ENCODE results near the gene PLEKHA8. TPM values are rescaled to one million over a fixed set of nuclear protein-coding genes. Genes with fewer than 3 reads are reported as not detected.

PLEKHA8 gene
- total RNA-seq, 4 donors from 2014 or later = 2.3 to 3.2 (median 2.6) TPM

DNA sequence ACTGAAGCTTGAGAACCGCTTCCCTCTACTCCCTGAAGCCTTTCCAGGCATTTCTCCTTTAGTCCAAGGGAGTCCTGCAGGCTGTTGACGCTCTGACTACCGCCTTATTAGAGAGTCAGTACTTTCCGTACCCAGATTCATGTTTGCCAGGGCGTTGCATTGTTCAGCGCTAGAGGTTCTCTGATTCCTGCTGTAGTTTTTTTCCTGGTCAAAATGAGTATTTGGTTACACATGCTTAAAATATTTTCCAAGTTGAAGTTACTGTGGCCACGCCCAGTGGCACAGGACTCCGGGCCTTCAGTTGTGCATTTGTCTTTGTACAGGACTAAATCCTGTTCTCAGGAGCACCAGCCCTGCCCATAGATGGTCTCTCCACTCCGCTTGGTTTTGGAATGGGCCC, 114.5 kb downstream of the PLEKHA8 start:
- intact Hi-C loops (cut with DNase I; ENCODE audit: low total_unique reads) = no loop called here

DNA sequence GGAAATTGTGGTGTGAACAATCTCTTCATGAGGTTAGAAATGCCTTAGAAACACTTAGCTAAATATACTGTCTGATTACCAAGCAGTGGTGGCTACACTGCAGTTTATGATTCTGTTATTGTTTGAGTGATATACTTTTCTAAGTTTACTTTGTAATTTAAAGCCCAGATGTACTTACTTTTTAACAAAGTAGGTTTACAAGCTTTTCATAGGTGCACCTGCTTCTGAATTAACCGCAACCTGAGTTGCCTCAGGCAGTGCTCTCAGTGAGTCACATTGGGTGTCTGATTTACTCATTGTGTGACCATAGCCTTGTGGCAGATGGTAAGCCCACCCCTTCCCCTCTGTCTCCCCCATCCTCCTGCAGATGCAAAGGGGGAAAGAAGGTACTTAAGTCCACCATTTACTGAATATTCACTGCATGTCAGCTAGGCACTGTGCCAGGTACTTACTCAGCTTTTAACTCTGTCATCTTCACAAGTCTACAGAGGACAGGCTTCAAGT, 115.6 kb downstream of the PLEKHA8 start:
- no peaks in the 10 kb centered on the region for H3K36me3 ChIP-seq
- DNase-seq (no peak), ATAC-seq (peak in 1 of 2 donors; percentile 39)
- H3K4me3 ChIP-seq = no peak overlapping the region
- no peaks in the 10 kb centered on the region for H3K27me3 ChIP-seq
- intact Hi-C loops (cut with DNase I; ENCODE audit: low total_unique reads) (no loop called here), in situ Hi-C loops (cut with MboI; ENCODE audit: low sequenced_read_pairs in 4 of 4) (no loop called here)
- TF ChIP-seq, protein P1, sequence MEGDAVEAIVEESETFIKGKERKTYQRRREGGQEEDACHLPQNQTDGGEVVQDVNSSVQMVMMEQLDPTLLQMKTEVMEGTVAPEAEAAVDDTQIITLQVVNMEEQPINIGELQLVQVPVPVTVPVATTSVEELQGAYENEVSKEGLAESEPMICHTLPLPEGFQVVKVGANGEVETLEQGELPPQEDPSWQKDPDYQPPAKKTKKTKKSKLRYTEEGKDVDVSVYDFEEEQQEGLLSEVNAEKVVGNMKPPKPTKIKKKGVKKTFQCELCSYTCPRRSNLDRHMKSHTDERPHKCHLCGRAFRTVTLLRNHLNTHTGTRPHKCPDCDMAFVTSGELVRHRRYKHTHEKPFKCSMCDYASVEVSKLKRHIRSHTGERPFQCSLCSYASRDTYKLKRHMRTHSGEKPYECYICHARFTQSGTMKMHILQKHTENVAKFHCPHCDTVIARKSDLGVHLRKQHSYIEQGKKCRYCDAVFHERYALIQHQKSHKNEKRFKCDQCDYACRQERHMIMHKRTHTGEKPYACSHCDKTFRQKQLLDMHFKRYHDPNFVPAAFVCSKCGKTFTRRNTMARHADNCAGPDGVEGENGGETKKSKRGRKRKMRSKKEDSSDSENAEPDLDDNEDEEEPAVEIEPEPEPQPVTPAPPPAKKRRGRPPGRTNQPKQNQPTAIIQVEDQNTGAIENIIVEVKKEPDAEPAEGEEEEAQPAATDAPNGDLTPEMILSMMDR (IDR thresholded peaks at IDR 0.05 in 4 of 5, conservative IDR thresholded peaks at IDR 0.05 in 1 of 5) = no peak
- no peak for TF ChIP-seq POLR2A (IDR thresholded peaks at IDR 0.05)
- peaks cover 54 to 65% of the 10 kb centered on the region in 2 donors for H3K4me1 ChIP-seq
- H3K27ac ChIP-seq = peak overlapping the region; percentile 62 to 82 (median 70)
- no peaks in the 10 kb centered on the region for H3K9me3 ChIP-seq

More for the DNA sequence above, 114.5 kb downstream of the PLEKHA8 start:
- H3K36me3 ChIP-seq = no peaks in the 10 kb centered on the region
- peak; percentile 85 to 93 for ATAC-seq
- peak overlapping the region in 3 of 4 donors; percentile 3 to 12 (median 10) for H3K4me3 ChIP-seq
- peaks cover 51 to 72% of the 10 kb centered on the region in 2 donors for H3K4me1 ChIP-seq
- H3K27me3 ChIP-seq = no peaks in the 10 kb centered on the region
- H3K9me3 ChIP-seq = no peaks in the 10 kb centered on the region
- in situ Hi-C loops (cut with MboI; ENCODE audit: low sequenced_read_pairs in 4 of 4) = no loop called here
- H3K27ac ChIP-seq = peak overlapping the region; percentile 62 to 82 (median 70)
- DNase-seq = peak; percentile 48 to 55
- TF ChIP-seq POLR2A (IDR thresholded peaks at IDR 0.05) = no peak
- TF ChIP-seq, protein P1 (IDR thresholded peaks at IDR 0.05 in 4 of 5, conservative IDR thresholded peaks at IDR 0.05 in 1 of 5) = no peak

DNA sequence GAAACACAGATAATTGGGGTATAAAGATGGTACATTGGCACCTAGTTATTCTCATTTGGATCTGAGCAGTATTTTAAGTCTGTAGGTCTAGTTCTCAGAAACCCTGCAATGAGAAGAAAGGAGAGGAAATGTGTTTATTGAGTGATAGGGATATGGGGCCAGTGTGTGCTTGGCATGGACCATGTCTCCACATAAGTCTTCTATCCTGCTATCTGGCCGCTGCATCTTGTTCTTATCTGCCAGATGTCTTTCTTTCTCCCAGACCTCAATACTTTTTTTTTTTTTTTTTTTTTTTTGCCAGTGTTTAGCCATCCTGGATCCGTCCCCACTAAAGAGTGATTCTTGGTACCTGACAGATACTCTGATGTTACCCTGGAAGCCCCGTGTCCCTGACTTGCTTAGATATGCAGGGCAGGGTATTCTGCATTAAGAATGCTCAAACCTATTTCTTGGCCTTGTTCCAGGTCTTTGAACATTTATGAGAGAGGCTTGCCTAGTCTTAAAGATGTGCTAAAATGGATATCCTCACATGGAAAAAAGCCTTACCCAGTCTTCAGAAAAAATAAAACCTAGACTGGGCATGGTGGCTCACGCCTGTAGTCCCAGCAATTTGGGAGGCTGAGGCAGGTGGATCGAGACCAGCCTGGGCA, 116.6 kb downstream of the PLEKHA8 start:
- DNase-seq = no peak
- in situ Hi-C loops (cut with MboI; ENCODE audit: low sequenced_read_pairs in 4 of 4) (no loop called here), intact Hi-C loops (cut with DNase I; ENCODE audit: low total_unique reads) (no loop called here)
- Histone ChIP-seq H3K27ac (peak overlapping the region in 1 of 4 donors; percentile 82), H3K4me3 (no peak overlapping the region), H3K27me3 (no peaks in the 10 kb centered on the region), H3K9me3 (no peaks in the 10 kb centered on the region), H3K36me3 (no peaks in the 10 kb centered on the region), H3K4me1 (peaks cover 54 to 60% of the 10 kb centered on the region in 2 donors)
- no peak for ATAC-seq
- TF ChIP-seq, protein P1 (IDR thresholded peaks at IDR 0.05 in 4 of 5, conservative IDR thresholded peaks at IDR 0.05 in 1 of 5) = no peak
- TF ChIP-seq POLR2A (IDR thresholded peaks at IDR 0.05) = no peak

DNA sequence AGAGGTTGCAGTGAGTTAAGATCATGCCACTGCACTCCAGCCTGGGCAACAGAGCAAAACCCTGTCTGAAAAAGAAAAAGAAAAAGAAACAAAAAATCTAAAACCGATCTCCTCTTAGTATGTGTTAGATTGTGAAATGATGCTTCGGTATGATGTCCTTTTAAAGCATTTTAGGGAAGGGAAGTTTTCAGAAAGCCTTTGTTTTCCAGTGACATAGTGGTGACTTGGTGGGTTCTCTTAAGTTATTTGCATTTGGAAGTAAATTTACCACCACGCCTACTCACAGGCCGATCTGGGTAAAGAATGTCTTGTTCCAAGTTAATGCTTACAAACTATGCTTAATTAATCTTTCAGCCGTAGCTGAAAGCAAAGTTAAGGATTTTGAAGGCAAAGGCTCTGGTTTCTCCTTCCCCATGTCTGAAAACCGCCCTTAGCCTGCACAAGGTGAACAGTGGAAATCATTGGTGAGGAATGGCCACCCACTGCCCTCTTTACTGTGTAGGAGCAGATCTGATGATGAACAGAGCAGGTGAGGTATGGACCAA, 117.3 kb downstream of the PLEKHA8 start:
- no peak overlapping the region for H3K4me3 ChIP-seq
- H3K4me1 ChIP-seq = peaks cover 55 to 57% of the 10 kb centered on the region in 2 donors
- in situ Hi-C loops (cut with MboI; ENCODE audit: low sequenced_read_pairs in 4 of 4) = no loop called here
- ATAC-seq (no peak), DNase-seq (no peak)
- TF ChIP-seq, protein P1 (IDR thresholded peaks at IDR 0.05 in 4 of 5, conservative IDR thresholded peaks at IDR 0.05 in 1 of 5) = no peak
- no peak for TF ChIP-seq POLR2A (IDR thresholded peaks at IDR 0.05)
- no peaks in the 10 kb centered on the region for H3K9me3 ChIP-seq
- no peaks in the 10 kb centered on the region for H3K27me3 ChIP-seq
- intact Hi-C loops (cut with DNase I; ENCODE audit: low total_unique reads) = no loop called here
- no peaks in the 10 kb centered on the region for H3K36me3 ChIP-seq
- no peak overlapping the region for H3K27ac ChIP-seq
